DMS114 treated with DMSO at 0.1 percent for 48 hours (cell line): ENCODE results near the gene ARPC3.
"Not testable (repeated sequence)": the region's sequence is repeated elsewhere in the genome, so short reads cannot be mapped to it uniquely, and the experiment has no call there.

Source experiments
- DNase-seq: peaks from one replicate; lab custom pipeline; 2025; ENCODE audit not compliant: unreplicated experiment; lab: John Stamatoyannopoulos, UW

ARPC3 gene

DNA sequence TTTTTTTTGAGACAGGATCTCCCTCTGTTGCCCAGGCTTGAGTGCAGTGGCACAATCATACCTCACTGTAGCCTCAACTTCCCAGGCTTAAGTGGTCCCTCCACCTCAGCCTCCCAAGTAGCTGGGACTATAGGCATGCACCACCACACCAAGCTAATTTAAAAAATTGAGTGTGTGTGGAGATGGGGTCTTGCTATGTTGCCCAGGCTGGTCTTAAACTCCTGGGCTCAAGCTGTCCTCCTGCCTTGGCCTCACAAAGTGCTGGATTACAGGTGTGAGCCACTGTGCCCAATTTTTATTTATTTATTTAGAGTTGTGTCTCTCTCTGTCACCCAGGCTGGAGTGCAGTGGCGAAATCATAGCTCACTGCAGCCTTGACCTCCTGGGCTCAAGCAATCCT is 29.5 kb downstream of the ARPC3 start:
- not testable (repeated sequence) for DNase-seq

DNA sequence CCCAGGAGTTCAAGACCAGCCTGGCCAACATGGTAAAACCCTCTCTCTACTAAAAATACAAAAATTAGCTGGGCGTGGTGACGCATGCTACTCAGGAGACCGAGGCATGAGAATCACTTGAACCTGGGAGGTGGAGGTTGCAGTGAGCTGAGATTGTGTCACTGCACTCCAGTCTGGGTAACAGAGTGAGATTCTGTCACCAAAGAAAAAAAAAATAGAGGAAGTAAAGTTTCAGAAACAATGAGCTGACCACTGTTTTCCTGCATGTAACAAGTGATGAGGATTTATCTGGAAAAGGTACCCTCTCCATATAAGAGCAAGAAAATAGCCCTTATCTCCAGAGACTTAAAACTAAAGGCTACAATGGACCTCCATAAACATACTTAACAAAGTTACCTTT is 33.0 kb downstream of the ARPC3 start:
- DNase-seq = not testable (repeated sequence)

DNA sequence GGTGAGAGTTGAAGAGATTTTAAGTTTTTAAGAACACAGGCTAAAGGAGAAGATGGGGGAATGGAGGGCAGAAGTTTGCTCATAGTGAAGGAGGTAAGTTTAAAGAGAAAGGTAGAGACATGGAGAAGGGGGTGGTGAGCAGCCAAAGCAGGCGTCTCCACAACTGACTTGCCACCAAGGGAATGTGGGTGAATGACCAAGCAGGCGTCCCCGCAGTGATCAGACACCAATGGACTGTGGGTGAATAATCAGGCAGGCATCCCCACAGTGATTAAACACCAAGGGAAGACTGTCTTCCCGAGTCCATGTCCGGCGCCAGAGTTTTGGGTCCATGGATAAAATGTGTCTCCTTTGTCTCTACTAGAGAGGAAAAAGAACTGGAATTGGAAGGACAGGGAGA is 40.1 kb downstream of the ARPC3 start:
- DNase-seq = not testable (repeated sequence)

DNA sequence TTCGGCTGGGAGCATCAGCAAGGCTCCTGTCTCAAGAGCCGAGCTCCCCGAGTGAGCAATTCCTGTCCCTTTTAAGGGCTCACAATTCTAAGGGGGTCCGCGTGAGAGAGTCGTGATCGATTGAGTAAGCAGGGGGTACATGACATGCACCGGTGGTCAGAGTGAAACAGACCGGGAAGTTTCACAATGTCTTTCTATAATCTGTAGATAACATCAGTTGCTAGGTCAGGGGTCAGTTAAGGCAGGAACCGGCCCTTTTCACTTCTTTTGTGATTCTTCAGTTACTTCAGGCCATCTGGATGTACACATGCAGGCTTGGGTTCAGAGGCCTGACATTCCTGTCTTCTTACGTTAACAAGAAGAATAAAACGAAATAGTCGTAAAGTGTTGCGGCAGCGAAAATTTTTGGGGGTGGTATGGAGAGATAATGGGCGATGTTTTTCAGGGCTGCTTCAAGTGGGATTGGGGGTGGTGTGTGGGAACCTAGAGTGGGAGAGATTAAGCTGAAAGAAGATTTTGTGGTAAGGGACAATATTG is 44.9 kb downstream of the ARPC3 start:
- DNase-seq = not testable (repeated sequence)

DNA sequence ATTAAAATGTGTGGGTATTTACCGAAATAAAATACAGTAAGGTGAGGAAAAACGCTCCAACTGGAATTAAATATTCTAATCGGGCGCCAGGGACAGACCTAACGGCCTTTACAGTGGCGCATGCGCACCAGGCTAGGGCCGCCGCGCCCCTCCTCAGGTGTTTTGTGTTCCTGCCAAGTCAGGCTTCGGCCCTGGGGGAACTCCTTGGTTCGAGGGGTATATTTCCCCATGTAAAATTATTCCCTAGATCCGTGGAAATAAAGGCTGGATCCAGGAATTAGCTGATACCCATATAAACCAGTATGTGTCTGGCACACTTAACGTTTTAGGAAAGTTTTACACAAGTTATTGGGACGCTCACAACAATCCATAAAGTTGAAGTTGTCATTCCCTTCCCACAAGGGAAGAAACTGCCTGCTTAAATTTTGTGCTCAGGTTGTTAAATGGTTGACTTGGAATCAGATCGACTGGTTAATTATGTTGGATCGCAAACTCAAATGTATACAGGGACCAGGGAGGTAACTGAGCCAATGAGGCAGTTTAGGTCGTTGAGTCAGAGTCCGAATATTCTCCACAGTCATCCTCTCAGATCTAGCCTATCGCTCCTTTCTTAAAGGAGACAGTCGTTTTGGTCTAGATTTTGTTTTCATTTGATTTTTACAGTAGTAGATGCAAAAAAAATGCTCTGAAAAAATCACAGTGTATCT is 46.0 kb downstream of the ARPC3 start:
- peak; percentile 66 for DNase-seq

DNA sequence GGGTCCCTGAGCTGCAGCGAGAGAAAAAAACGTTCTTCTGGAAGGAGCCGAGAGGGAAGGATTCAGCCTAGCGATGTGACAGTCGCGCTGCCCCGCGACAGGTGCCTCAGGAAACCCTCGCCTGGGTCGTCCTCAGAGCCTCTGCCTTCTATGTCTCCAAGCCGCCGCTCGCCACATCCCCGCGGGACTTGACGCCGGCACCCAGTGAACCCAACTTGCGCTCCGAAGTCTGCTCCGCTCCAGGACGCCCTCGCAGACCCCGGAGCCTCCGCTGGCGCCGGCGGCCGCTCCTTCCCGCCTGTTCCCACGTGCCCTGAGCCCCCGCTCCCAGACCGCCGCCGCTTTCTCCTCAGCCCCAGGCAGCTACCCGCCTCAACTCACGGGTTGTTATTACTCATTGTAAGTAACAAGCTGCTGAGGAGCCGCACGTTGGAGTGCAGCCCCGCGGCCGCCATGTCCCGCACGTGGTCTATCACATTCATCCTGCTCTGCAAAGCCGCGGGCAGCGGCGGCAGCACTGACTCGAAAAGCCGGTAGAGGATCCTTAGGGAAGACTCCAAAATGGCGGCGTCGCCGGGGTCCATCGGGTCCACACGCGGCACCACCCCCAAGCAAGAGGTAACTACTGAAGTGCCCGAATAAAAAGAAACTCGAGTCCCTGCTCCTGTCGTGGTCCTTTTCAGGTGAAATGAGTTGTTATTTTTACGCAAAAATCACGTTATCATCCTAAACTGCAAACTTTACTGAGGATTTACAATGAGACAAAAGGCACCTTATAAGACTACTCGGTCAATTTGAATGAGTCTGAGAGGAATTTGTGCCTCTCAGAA is 46.8 kb downstream of the ARPC3 start, which contains the start of gene ANAPC7:
Gene ANAPC7, minus strand, starts transcription at position 563 of the 830 bp plus-strand sequence. Its CDS starts 81 bp downstream, at position 482.
- peak; percentile 82 for DNase-seq
